Nucleus accumbens (tissue), 56 donors: ENCODE data around the gene TBC1D22A.
A peak's percentile ranks its signal among the peaks of the same experiment; 100 is the strongest.

Experiments
- DNase-seq, 56 donors: peaks; one replicate each; lab custom pipeline; 2025; lab: John Stamatoyannopoulos, UW

Gene TBC1D22A

DNA sequence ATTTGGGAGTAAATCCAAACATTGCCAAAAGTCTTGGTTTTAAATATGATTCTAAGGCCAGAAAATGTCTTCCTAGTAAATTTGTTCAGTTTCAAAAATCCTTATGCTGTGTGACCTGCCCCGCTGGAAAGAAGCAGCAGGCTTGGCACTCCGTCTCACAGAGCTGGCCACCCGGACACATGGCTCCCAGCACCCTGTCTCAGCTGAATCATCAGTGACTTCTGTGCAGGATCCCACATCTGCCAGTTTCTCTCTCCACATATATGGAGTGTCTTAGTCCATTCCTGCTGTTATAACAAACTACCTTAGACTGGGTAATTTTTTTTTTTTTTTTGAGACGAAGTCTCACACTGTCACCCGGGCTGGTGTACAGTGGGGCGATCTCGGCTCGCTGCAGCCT lies 356.7 kb downstream of the TBC1D22A start:
- DNase-seq = no peak

DNA sequence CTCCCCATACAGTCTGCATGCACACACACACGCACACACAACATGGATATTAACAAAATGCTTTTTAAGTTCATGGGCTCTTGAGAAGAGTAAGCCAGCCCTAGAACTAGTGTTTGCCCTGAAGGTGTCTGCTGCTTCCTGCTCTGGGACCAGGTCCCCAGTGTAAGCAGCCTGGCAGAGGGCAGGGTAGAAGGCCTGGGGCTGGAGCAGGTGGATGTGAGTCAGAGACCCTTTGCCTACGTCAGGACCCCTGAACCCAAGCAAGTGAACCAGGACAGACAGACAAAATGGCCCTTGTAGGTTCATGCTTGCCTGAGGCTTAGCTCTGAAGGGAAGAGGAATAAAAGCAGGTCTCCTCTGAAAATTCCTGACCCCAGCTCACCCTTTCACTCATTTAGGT lies 357.9 kb downstream of the TBC1D22A start:
- no peak for DNase-seq

DNA sequence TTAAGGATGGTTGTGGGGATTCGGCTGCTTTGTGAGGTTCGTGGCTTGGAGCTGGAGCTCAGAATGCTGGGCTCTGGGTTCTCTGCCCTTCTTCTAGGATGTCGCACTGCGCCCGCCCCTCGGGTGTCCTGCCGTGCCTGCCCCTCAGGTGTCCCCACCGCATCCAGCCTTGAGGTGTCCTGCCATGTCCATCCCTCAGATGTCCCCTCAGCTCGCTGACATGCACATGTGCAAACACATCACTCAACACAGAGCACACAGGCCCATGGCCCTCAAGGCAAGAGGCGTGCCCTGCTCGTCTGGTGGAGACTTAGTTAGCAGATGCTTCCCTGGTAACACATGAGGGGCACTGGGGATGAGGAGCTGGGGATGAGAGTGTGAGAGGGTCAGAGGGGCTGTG lies 359.3 kb downstream of the TBC1D22A start:
- no peak for DNase-seq

DNA sequence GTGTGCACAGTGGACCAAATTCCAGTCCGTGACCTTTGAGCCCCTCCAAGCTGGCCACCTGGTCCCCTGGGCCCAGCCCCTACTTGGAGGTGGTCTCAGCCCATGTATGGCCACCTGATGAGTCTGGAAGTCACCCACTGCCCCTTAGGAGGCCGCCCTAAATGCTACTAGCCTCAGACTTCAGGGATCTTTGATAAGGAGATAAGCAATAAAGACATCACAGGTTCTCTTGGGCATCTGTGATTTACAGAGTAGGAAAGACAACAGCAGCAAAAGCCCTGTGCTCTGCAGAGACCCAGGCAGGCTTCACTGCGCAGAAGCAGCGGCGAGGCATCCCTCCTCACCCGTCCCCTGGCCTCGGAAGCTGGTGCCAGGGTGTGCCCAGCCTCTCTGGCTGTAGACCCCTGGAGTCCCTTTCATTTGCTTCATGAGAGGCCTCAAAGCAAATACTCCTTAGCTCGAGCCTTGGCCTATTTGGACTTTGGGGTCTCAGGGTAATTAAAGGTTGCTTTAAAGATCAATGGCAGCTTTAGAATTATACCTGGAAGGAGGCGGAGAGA lies 360.1 kb downstream of the TBC1D22A start:
- DNase-seq = no peak

DNA sequence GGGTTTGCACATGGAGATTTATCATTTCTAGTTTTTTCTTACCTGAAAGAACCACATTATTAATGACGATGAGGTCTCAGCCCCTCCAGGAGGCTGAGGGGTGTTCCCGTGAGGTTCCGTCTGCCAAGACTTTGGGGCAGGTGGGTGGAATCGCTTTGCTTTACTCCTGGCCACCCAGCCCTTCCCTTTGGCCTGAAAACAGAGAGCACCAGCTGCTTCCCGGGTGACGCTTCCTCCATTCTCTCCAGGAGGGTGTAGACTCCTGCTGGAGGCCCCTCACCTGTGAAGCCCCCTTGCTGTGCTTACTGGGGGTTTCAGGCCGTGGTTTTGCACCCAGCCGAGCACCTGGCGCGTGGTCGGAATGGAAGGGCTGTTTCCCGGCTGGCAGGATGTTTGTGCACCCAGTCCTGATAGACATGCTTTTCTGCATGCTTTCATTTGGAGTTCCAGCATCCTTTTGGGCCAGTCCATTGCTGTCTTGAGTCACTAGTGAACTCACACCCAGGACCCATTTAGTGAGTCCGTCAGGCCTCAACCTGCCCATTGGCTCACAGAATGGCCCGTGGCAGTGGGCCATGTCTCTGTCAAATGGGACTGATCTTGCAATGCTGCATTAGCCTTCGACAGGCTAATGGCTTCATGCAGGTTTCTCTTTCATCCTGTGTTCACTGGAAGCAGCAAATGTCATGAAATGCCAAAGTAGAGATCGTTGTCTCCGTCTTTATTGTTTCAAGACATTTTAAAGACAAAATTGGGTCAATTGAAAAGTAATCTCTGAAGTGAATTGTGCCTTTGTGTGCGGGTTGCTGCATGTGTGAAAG lies 360.8 kb downstream of the TBC1D22A start:
- no peak for DNase-seq

DNA sequence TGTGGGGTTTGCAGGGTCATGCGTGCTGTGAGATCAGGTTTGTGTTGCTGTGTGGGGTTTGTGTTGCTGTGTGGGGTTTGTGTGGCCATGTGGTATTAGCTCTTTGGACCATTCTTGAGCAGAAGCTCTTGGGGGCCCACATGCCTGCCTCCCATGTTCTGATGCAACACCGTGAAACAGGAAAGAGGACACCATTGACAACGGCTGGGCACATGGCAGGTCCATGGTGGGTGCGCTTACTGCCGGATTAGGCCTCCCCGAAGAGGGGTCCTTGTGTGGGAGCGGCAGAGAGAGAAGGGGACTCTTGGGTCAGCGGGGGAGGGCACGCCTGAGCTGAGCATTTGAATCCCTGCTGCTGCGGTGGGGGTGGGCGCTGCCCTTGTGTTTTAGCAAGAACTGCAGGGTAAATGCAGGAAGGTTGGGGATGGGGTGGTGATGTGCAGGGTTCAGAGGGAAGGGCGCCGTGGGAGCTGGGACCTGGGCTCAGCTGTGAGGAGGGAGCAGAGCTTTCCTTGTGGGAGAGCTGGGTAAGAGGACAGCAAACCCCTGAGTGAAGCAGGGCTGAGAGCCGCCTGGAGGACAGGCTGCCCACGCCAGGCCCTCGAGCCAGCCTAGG lies 361.5 kb downstream of the TBC1D22A start:
- DNase-seq = no peak

DNA sequence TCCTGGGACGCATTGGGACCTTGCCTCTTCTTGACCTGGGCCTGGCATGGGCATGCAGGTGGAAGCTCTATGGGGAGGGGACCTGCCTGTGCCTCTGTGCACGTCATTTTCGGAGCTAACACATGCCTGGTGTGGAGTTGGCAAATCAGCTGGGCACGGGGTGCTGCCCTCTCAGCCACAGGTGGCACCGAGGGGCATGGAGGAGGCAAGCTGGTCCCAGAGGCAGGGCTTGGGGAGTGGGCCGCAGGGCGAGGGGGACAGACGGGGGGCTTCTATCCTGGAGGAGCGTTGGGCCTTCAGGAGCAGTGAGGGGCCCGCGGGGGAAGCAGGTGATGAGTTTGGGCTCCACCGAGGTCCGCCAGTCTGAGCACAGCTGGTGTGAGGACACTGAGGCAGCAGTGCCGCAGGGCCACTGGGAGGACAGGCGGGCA lies 362.0 kb downstream of the TBC1D22A start:
- no peak for DNase-seq

DNA sequence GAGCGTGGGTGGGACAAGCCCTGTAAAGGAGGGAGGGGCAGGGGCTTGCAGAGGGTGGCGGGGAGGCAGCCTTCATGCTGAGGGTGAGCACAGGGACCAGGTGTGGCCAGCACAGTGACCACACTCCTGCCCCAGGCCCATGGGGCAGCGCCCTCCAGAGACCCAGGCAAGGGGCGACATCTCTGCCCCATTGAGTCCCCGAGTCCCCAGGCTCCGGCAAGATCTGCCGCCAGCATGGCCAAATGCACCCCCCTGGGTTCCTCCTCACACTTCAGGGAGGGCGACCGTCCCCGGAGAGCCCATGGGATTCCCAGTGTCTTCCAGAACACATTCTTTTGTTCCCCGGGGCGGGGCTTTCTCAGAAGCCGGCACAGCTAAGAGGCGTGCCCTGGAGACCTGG lies 362.5 kb downstream of the TBC1D22A start:
- no peak for DNase-seq

DNA sequence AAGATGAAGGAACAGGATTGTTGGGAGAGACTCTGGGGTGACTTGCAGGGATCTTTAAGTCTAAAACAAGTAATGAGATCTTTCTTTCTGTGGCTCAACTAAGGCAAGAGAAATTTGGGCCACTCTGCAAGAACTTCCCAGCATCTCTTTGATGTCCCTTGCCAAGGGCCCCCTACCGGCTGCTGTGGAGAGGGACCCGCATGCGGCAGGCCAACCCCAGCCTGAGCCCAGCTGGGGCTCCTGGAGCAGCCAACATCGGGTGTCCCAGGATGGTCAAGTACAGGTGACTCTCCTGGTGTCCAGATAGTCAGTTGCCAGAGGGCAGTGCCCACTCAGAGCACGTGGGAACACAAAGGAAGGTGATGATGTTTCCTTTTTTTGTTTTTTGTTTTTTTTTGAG lies 363.2 kb downstream of the TBC1D22A start:
- DNase-seq = no peak

DNA sequence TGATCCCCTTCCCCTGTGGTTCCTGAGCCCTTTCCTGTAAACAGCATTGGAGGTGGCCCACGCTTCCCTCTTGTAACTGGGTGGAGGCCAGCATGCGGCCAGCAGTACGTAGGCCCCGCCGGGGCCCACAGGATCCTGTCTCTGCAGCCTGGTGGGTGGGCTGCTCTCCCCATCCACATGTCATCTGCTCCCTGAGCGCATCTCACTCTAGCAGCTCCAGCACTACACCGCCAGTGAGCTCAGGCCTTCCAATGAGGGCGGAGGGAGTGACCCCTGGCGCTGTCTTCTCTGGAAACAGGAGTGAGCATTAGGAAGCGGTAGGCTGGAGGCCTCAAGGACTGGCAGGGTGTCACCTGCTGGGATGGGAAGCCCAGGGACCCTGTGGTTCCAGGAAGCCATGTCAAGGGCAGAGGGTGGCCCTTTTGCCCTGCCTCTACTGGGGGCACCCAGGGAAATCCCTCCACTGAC lies 363.9 kb downstream of the TBC1D22A start:
- DNase-seq = no peak

DNA sequence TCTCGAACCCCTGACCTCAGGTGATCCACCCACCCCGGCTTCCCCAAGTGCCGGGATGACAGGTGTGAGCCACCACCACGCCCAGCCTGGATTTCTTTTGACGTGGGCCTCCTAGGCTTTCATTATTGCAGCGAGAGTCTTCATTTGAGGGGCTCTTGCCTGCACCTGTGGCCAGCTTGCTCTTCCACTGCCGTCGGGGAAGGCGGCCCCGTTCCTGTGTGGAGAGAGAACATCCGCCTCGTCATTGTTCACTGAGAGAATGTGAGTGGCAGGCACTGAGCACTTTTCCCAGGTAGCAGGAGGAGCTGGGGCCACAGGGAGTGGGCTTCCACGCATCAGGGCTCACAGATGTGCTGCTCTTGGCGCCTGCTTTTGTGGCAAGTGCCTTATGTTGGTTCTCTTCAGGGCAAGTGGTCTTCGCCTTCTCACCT lies 365.0 kb downstream of the TBC1D22A start:
- no peak for DNase-seq

DNA sequence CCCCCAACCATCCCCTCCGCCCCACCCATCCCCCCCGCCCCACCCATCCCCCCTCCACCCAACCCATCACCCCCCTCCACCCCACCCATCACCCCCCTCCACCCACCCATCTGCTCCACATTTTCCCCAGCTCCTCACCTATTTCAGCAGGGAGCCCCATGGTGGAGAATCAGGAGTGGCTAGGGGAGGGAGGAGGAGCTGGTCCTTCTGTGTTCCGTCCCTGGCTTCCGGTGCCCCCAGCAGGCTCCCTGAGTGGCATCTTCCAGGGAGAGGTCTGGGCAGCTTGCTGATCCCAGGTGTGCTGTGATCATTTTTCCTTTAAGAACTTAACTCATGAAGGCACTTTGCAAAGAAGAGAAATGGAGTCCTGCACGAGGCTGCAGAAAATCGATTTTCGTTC lies 365.8 kb downstream of the TBC1D22A start:
- no peak for DNase-seq

DNA sequence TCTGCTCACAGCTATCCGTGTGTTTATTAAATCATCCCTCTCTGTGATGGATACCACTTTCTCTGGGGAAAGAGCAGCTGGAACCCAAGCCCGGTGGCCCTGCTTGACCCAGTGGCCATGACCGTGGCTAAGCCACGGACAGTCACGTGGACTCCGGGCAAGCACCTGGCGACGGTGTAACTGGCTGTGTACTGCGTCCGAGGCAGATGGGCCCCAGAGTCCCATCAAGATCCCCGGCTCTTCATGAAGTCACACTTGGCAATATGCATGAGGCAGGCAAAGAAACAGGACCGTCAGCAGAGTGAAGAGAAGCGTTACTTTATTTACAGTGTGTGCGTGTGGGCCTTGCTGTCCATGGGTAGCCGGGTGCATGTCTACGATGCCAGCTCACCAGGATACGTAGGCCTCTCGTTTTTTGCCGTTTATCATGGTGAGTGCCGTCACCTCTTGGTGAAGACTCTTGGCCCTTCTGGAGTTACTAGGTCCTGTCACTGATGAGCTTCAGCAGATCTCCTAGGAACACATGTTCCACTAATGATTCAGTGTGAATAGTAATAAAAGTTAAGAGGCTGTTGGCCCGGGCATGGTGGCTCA lies 366.3 kb downstream of the TBC1D22A start:
- no peak for DNase-seq

DNA sequence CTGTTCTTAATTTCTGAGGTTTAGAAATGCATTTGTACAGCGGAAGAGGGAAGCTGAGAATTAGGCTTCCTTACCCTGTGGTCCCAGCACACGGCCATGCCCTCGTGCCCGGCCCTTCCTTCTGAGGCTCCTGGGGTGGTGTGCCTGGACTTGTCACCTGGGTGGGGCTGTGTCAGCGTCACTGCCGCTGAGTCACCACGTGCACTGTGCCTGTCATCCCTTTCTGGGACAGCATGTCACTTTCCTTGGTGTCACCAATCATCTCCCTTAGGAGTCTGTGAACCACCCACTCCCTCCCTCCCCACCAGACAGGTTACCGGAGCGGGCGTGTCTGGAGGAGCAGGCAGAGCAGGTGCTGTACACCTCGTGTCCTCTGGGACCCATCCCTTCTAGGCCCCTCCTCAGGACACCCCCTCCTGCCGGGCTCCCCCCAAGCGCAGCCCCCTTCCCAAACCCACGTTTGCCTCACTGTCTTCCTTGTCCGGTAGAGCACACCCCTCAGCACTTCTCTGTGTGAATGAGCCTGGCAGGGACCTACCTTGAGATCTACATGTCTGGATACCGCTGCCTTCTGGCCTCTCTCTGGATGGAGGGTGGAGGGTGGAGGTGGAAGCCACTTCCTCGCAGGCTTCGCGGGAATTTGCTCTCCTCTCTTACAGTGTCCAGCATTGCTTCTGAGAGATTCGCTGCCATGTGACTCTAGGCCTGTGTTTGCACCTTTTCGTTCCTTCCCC lies 367.6 kb downstream of the TBC1D22A start:
- peak in 28 of 56 donors; percentile 2 to 77 (median 41) for DNase-seq

DNA sequence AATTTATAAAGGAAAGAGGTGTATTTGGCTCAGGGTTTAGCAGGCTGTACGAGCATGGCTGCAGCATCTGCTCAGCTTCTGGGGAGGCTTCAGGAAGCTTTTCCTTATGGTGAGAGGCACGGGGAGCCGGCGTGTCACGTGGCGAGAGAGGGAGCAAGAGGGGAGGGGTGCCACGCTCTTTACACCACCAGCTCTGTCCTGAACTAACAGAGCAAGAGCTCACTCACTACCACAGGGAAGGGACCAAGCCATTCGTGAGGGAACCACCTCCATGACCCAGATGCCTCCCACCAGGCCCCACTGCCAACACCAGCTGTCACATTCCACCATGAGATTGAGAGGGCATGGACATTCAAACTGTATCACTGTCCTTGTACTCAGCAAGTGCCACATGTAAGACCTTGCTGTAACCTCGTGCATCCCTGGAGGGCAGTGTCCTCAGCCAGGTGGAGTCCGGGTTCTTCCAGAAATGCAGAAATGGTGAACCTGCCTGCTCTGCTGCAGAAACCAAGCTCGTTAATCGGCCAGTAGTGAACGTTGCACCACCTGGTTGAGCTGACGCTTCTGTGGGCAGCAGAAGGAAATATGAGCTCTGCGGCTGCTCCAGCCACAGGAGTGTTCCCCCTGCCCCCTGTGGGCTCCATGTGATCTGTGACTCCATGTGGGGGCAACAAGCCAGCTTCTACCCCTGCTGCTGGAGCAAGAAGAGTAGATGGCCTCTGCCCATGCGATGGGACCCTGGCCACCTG lies 368.6 kb downstream of the TBC1D22A start:
- DNase-seq = no peak

DNA sequence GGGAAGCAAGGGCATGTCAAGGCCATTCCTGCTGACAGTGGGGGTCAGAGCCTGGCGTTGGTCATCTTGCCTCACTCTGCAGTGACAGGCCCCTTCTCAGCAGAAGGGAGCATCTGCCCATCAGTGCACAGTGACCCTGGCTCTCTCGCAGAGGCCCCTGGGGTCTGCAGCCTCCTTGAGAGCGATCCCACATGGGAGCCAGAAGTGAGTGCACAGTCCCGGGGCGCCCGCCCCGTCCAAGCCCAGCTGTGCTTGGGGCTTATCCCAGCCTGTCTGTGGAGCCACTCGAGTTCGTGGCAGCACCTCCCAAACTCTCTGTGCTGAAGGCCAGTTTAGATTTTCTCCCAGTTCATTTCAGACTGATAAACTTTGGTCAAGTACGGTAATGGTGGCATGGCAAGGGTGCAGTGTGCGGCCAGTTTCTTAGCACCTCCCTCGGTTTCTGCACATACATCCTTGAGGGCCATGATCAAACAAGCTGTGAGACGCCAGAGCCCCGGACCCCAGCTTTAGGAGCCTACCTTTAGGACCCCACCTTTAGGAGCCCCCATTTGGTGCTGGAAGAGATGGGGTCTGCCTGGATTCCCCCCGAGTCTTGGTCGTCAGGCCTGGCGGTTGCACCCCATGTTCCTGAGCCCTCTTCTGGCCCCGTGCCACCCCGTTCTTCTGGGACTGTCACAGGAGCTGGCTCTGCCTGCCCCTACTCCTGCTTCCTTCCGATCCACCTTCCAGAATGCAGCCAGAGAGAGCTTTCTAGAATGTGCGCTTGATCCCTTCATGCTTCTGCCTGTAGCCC lies 369.4 kb downstream of the TBC1D22A start:
- DNase-seq = no peak

DNA sequence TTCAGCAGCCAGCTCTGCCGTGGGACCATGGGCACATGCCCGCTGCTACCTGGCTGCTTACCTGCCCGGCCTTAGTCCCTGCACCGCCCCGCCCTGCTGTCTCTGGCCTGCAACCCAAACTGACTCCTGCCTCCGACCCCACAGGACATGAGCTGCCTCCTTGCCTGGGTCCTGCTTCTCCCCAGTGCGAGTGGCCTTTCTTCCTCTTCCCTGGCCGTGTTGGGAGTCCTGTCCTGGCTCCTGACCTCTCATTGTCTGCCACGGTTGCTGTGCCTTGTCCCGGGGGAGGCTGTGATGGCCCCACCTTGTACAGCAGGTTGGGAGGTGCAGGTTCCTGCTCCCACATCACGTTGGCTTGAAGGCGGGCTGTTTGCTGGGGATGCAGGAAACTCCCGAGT lies 370.0 kb downstream of the TBC1D22A start:
- no peak for DNase-seq

DNA sequence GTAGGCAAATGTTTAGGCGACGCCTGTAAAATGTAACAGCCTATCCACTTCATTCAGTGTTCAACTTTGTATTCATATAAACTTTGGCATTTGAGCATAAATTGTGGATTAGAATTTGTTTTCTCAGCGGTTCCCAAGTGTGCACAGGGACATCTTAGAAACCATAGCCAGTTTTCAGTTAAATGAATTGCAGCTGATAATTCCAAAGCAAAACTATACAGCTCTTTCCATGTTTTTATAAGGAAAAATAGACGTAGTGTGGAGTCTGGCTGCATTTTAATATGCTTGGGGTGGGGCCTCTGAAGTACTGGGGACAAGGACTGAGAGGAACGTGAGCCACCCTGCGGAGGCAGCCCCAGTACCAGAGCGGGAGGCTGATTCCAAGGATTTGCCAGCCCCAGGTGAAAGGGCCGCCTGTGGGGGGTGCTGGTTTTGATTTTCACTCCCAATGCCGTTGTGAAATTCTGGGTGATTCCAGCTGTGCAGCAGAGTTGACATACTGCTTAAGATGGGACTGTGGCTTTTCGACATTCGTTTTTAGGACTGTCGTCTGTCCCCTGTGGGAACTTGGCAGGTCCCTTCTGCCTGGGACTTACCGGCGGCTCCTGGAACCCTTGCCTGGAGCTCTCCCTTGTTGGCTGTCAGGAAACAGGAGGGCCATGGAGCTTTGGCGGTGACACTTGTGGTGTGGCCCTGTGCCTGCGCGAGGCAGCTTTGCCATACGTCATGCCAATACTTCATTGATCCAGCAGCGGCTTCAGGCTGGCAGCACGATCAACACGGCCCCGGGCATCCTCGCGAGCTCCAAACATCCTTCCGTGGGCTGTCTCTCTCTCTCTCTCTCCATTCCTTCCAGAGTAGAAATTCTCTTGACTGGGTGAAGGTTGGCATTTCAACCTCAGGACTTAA lies 370.9 kb downstream of the TBC1D22A start:
- no peak for DNase-seq
